ENCODE data around the gene PDZRN3.

Gene PDZRN3

DNA sequence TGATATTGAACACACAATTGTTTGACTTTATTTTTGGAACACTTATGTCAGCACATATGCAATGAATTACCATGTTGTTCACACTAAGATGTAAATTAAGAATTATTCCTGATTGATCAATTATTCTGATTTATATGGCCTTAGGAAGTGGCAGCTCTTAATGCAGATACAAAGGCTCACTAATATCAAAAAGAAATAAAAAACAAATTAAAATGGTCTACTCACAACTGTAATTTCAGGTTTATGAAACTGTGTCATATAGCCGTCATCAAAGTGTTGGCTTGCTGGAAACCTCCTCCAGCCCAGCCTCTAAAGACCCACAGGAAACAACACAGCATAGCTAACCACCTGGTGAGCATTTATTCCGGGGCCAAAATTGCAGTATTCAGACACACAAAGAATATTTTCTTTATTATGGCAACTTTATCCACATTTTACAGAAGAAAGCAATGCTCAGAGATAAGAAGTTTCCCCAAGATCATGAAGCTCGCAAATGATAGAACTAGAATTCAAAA, 33.4 kb downstream of the PDZRN3 start:
- Mint-ChIP-seq H3K27ac (no peak overlapping the region), H3K4me3 (no peak overlapping the region), H3K4me1 (no peaks in the 10 kb centered on the region), H3K9me3 (peaks cover 3% of the 10 kb centered on the region), H3K27me3 (peaks cover 6% of the 10 kb centered on the region), H3K36me3 (ENCODE audit: low read depth) (no peaks in the 10 kb centered on the region)
- DNase-seq (no peak), ATAC-seq (no peak)

DNA sequence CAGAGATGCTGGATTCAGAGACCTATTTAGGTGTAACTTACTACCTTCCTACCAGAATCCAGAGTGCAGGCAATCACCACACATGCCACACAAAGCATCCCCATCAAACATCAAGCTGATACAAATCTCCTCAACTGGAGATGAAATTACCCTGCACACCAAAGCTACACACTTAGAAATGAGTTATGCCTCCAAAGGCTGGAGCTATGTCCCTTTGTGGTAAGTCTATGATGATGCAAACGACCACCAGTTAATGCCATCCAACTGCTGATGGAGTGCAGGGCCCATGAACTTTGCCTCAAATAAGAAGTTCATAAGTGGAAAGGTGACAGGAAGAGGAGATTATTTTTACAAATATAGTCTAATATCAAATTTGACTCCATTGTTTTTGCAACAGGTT, 38.1 kb downstream of the PDZRN3 start:
- H3K9me3 Mint-ChIP-seq: peaks cover 3% of the 10 kb centered on the region
- no peak overlapping the region for H3K4me3 Mint-ChIP-seq
- DNase-seq (no peak), ATAC-seq (no peak)
- H3K4me1 Mint-ChIP-seq: no peaks in the 10 kb centered on the region
- no peaks in the 10 kb centered on the region for H3K36me3 Mint-ChIP-seq (ENCODE audit: low read depth)
- H3K27me3 Mint-ChIP-seq: no peaks in the 10 kb centered on the region
- H3K27ac Mint-ChIP-seq: no peak overlapping the region

DNA sequence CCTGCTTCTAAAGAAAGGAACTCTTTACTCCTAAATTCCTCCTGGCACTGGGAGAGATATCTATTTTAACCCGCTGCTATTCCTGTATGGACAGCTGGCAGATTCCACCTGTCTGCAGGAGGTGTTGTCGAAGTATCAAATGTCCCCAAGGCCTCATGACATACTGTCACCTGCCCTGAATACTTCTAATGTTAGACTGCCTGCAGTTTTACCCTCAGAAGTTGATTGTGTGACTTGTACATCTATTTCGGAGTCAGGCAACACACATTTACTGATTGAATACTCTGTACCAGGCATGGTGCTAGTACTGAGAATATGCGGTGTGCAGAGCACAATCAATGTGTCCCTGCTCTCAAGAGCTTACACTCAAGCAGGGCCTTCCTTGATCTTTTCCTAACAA, 38.6 kb downstream of the PDZRN3 start:
- H3K27ac Mint-ChIP-seq: no peak overlapping the region
- peaks cover 3% of the 10 kb centered on the region for H3K9me3 Mint-ChIP-seq
- no peak overlapping the region for H3K4me3 Mint-ChIP-seq
- H3K27me3 Mint-ChIP-seq: no peaks in the 10 kb centered on the region
- ATAC-seq (no peak), DNase-seq (no peak)
- no peaks in the 10 kb centered on the region for H3K36me3 Mint-ChIP-seq (ENCODE audit: low read depth)
- H3K4me1 Mint-ChIP-seq: no peaks in the 10 kb centered on the region

DNA sequence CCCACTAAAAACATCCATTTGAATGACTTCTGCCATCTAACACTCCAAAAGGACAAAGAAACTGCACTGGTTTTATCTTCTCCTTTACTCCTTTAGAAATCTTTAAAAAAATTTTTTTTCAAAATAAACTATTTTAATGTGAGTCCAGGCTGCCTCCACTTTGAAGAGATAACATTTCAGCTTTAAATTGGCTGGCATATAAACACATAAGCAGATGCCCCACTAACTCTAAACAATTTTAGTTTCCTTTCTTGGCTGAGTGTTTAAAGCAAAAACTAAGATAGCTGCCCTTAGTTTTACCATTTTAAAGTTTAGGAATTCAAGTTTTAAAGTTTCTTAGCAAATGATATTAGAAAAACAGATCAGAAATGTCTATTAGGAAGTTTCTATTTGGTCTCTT, 39.9 kb downstream of the PDZRN3 start:
- H3K27me3 Mint-ChIP-seq: no peaks in the 10 kb centered on the region
- ATAC-seq: no peak
- H3K27ac Mint-ChIP-seq: no peak overlapping the region
- DNase-seq: no peak
- no peaks in the 10 kb centered on the region for H3K36me3 Mint-ChIP-seq (ENCODE audit: low read depth)
- H3K9me3 Mint-ChIP-seq: peaks cover 3% of the 10 kb centered on the region
- no peaks in the 10 kb centered on the region for H3K4me1 Mint-ChIP-seq
- H3K4me3 Mint-ChIP-seq: no peak overlapping the region

DNA sequence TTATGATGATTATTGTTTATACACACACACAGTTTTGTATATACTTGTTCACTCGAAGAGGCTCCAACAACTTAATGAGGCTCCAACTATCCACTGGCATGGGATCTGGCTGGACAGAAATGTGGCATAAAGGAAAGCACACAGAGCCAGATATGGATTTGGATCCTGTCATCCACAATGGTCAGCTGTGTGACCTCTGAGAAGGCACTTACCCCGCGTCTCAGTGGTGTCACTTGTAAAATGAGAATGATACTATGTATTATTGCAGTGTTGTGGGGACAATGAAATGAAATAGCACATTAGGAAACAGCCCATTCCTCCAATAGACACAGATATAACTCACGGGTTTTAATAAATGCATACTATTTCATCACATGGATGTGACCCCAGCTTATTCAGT, 42.2 kb downstream of the PDZRN3 start:
- DNase-seq (no peak), ATAC-seq (no peak)
- H3K4me3 Mint-ChIP-seq: no peak overlapping the region
- no peaks in the 10 kb centered on the region for H3K9me3 Mint-ChIP-seq
- no peak overlapping the region for H3K27ac Mint-ChIP-seq
- H3K36me3 Mint-ChIP-seq (ENCODE audit: low read depth): no peaks in the 10 kb centered on the region
- no peaks in the 10 kb centered on the region for H3K4me1 Mint-ChIP-seq
- peaks cover 2% of the 10 kb centered on the region for H3K27me3 Mint-ChIP-seq

DNA sequence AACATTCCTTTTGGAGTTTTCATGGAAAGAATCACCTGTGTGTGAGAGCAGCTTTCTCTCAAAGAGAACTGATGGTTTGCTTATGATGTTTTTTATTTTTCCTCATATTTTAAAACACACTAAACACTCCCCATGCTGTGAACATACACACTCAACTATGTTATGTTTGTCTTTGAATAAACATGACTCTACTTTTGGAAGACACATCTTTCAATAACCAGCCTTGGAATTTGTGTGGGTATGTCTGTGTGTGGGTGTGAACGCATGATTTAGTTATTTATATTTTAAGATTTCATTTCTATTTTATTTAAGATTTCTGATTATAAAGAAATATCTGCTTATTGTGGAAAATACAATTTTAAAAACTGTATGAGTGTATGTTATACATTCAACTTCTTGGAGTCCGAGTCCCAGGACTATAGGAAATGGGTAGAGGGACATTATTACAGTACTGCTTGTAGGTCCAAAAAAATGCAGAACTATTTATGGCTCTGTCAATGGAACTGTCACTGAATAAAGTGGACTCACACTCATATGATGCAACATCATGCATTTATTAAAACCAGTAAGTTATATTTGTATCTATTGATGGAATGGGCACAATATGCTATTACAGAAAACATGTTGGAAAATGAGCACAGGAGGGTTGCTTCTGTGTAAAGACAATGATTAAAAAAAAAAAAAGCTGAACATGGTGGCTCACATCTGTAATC, 43.5 kb downstream of the PDZRN3 start:
- H3K27ac Mint-ChIP-seq: no peak overlapping the region
- H3K9me3 Mint-ChIP-seq: no peaks in the 10 kb centered on the region
- ATAC-seq: no peak
- no peak for DNase-seq
- no peaks in the 10 kb centered on the region for H3K36me3 Mint-ChIP-seq (ENCODE audit: low read depth)
- no peak overlapping the region for H3K4me3 Mint-ChIP-seq
- peaks cover 3% of the 10 kb centered on the region for H3K27me3 Mint-ChIP-seq
- H3K4me1 Mint-ChIP-seq: no peaks in the 10 kb centered on the region

DNA sequence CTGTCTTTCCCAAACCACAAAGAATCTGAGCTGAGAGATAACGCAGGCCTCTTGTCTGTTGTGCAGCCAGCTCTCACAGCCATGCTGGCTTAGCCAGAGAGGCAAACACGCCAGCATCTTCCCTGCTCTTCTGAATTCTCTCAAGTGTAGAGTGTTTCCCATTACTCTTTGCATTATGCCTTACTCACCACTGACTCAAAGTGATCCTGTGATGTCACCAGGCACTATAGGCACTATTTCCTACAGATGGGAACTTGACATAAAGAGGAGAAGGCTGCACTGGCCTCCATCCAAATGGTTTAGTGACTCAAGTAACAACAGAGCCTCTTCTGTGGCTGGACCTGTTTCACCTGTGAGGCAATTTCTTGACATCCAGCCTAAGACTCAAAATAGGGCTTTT, 44.4 kb downstream of the PDZRN3 start:
- ATAC-seq (peak; percentile 52), DNase-seq (no peak)
- no peak overlapping the region for H3K27ac Mint-ChIP-seq
- H3K4me1 Mint-ChIP-seq: no peaks in the 10 kb centered on the region
- no peak overlapping the region for H3K4me3 Mint-ChIP-seq
- no peaks in the 10 kb centered on the region for H3K36me3 Mint-ChIP-seq (ENCODE audit: low read depth)
- peaks cover 3% of the 10 kb centered on the region for H3K27me3 Mint-ChIP-seq
- no peaks in the 10 kb centered on the region for H3K9me3 Mint-ChIP-seq

DNA sequence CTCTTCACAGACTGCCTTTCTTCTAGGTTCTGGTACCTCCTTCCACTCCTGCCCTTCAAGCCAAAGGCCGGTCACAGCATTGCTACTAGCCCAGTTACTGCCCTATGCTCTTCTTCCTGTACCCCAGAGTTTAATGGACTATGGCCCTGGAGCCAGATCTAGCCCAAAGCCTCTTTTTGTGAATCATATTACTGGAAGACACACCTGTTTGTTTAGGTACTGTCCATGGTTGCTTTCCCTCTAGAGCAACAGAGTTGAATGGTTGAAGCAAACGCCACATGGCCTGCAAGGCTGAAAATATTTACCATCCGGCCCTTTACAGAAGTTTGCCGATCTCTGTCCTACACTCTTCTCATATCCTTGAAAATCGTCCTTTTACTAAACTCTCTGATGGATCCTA, 47.0 kb downstream of the PDZRN3 start:
- no peak for ATAC-seq
- no peaks in the 10 kb centered on the region for H3K36me3 Mint-ChIP-seq (ENCODE audit: low read depth)
- no peaks in the 10 kb centered on the region for H3K4me1 Mint-ChIP-seq
- H3K27ac Mint-ChIP-seq: no peak overlapping the region
- H3K27me3 Mint-ChIP-seq: peaks cover 8% of the 10 kb centered on the region
- no peak for DNase-seq
- no peak overlapping the region for H3K4me3 Mint-ChIP-seq
- no peaks in the 10 kb centered on the region for H3K9me3 Mint-ChIP-seq

DNA sequence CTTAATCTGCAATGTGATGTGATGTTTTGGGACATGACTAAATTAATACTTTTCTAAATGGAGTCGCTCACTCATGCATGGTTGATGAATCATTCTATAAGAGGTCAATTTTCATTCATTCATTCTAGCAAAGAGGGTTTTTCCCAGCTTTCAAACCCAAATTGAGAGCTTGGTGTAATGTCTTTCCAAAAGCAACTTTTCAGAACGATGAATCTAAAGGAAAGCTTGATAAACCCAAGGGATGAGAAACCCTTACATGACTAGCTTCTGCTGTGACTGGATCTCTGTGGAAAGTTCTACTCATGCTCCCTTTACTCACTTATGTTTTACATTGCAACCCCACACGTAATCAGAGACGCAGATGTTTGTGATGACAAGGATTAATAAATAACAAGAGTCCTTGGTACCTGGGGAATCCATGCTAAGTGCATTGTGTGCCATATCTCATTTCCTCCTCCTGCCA, 47.7 kb downstream of the PDZRN3 start:
- peaks cover 13% of the 10 kb centered on the region for H3K27me3 Mint-ChIP-seq
- ATAC-seq: no peak
- DNase-seq: no peak
- H3K36me3 Mint-ChIP-seq (ENCODE audit: low read depth): no peaks in the 10 kb centered on the region
- H3K27ac Mint-ChIP-seq: no peak overlapping the region
- no peak overlapping the region for H3K4me3 Mint-ChIP-seq
- no peaks in the 10 kb centered on the region for H3K4me1 Mint-ChIP-seq
- no peaks in the 10 kb centered on the region for H3K9me3 Mint-ChIP-seq

DNA sequence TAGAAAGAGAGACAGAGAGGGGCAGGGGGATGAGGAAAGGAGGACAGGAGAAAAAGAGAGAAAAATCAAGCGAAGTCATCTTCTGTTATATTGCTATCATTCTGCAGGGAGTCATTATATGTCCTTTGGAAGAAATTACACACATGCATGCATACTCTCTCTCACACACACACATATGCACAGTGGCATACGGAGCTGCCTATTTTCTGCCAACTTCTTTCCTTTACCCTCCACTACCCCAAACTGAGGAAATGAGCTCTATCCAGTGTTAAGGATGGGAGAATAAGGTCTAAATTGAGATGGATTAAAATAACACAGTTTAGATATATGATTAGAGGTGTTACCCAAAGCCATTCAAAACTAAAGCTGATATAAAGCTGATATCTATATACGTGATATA, 48.8 kb downstream of the PDZRN3 start:
- H3K36me3 Mint-ChIP-seq (ENCODE audit: low read depth): no peaks in the 10 kb centered on the region
- H3K9me3 Mint-ChIP-seq: no peaks in the 10 kb centered on the region
- H3K27me3 Mint-ChIP-seq: peaks cover 24% of the 10 kb centered on the region
- H3K4me1 Mint-ChIP-seq: no peaks in the 10 kb centered on the region
- DNase-seq: no peak
- no peak for ATAC-seq
- H3K4me3 Mint-ChIP-seq: no peak overlapping the region
- no peak overlapping the region for H3K27ac Mint-ChIP-seq

DNA sequence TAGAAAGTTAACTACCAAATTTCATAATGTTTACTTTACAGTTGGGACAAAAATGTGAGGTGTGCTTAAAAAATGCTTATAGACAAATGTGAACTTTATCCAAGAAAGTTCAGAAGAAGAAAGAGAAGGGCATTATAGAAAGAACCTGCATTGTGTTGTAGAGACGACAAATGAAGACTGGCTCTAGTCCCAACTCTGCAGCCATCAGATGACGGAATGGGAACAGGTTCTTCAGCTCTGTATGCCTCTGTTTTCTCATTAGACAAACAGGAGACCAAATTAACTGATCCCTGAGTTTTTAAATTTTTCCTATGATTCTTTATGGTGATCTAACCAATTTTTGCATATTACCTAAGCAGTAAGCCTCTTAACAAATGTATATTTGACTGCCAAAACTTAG, 49.2 kb downstream of the PDZRN3 start:
- H3K4me1 Mint-ChIP-seq: no peaks in the 10 kb centered on the region
- no peak for DNase-seq
- H3K4me3 Mint-ChIP-seq: no peak overlapping the region
- H3K27me3 Mint-ChIP-seq: peaks cover 27% of the 10 kb centered on the region
- no peak overlapping the region for H3K27ac Mint-ChIP-seq
- no peaks in the 10 kb centered on the region for H3K36me3 Mint-ChIP-seq (ENCODE audit: low read depth)
- no peaks in the 10 kb centered on the region for H3K9me3 Mint-ChIP-seq
- no peak for ATAC-seq

DNA sequence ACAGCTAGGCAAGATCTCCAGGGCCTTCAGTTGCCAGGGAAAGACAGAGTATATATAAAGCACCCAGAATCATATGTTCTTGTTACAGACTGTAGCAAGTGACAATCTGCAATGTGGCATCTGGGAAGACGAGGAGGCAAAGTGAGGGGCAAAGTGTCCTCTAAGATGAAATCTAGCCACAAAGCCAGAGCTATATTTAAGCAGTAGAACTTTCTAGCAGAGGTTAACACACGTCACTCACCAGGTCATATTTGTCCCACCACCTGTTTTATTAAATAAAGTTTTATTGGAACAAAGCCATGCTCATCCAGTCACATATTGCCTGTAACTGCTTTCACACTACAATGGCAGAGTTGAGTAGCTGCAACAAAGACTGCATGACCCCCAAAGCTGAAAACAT, 51.5 kb downstream of the PDZRN3 start:
- Mint-ChIP-seq H3K27me3 (peaks cover 32% of the 10 kb centered on the region), H3K27ac (no peak overlapping the region), H3K36me3 (ENCODE audit: low read depth) (no peaks in the 10 kb centered on the region), H3K9me3 (no peaks in the 10 kb centered on the region), H3K4me3 (no peak overlapping the region), H3K4me1 (no peaks in the 10 kb centered on the region)
- ATAC-seq (no peak), DNase-seq (no peak)

DNA sequence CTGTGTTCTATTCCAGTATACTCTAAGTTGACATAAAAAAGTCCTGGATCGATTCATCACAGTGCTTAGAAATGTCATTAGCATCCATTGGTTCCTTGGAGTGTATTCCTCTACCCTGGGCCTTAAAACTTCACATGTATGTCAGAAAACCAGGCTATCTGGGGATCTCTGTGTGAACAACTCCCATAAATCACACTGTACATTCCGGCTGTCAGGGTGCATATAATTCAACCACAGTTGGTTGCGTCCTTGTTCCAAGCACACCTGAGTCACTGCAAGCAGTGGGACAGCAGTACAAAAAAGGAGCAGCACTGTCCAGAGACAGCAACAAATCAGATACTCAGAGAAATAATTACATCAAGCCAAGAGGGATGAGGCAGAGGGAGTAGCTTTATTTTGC, 52.4 kb downstream of the PDZRN3 start:
- Mint-ChIP-seq H3K36me3 (ENCODE audit: low read depth) (no peaks in the 10 kb centered on the region), H3K9me3 (no peaks in the 10 kb centered on the region), H3K4me3 (no peak overlapping the region), H3K27me3 (peaks cover 30% of the 10 kb centered on the region), H3K27ac (no peak overlapping the region), H3K4me1 (no peaks in the 10 kb centered on the region)
- DNase-seq: no peak
- ATAC-seq: no peak

DNA sequence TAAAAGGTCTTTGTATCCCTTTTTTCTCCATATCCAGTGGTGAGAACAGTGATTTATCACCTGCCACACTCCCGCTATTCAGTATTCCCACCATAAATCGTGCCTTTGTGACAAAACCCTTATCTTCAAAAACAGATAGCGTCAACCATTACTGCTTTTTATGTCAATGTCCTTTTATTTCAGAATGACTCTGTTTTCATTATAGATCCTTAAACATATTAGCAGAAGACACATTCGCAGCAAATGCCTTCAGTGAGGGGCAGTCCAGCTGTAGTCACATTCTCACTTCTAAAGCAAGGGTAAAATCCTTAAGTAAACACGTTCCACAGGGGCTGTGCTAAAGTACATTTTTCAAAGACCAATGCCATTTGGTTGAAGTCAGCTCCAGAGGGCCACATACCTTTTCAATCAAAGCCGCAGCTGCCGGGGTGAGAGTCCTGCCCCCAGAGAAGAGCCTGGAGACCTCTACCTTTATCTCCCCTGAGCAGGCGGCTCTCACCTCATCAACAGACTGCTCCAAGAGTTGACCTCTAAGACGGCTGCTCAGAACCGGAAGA, 53.4 kb downstream of the PDZRN3 start:
- Mint-ChIP-seq H3K4me1 (no peaks in the 10 kb centered on the region), H3K4me3 (no peak overlapping the region), H3K36me3 (ENCODE audit: low read depth) (no peaks in the 10 kb centered on the region), H3K27ac (no peak overlapping the region), H3K9me3 (no peaks in the 10 kb centered on the region), H3K27me3 (peaks cover 30% of the 10 kb centered on the region)
- no peak for ATAC-seq
- no peak for DNase-seq

DNA sequence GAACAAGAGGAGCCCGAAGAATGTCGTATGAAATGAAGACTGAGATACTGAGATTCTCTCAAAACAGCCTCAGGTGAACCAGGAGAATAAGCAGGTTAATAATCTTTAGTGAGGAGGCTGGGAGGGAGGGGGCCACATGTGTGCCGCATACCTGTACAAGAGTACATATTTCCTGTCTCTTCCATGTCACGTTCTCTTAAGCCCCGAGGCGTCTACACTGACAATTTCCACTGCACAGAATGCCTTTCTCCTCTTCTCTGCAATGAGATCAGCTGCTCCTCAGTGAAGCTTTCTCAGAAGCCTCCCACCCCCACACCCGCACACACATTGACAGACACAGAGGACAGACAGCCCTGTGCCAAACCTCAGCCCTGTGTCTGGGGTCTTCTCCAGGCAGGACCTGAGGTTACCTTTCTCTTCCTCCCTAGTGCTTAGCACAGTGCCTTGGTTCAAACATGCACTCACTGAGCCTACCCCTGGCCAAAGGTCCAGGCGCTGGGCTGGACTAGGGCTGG, 55.4 kb downstream of the PDZRN3 start:
- Mint-ChIP-seq H3K4me3 (no peak overlapping the region), H3K36me3 (ENCODE audit: low read depth) (no peaks in the 10 kb centered on the region), H3K27me3 (peaks cover 26% of the 10 kb centered on the region), H3K27ac (no peak overlapping the region), H3K4me1 (no peaks in the 10 kb centered on the region), H3K9me3 (no peaks in the 10 kb centered on the region)
- ATAC-seq: no peak
- no peak for DNase-seq

Data from activated naive CD8-positive, alpha-beta T cell treated with anti-CD3 and anti-CD28 coated beads, Interleukin-2, amount 50 U/mL, for 24 hours (primary cell).